SJCRH30 (cell line): Measurements from ENCODE around the gene LMAN1L. TPM values are rescaled to one million over a fixed set of nuclear protein-coding genes. Genes with fewer than 3 reads are reported as not detected.

Experiments used
- DNase-seq, 2 experiments: peaks; one replicate each; pipeline ENCODE4 v3.0.0-alpha.2; 2015 to 2020
- H3K27ac ChIP-seq: fragments of 250-450 bp; sonication (Bioruptor Pico); 2 replicates; pipeline ENCODE4 v1.5.1; 2020; ENCODE audit warnings: mild to moderate bottlenecking, moderate library complexity
- H3K27me3 ChIP-seq: fragments of 250-450 bp; sonication (Bioruptor Pico); 2 replicates; pipeline ENCODE4 v1.5.1; 2020; ENCODE audit warnings: mild to moderate bottlenecking, moderate library complexity
- H3K36me3 ChIP-seq: fragments of 250-450 bp; sonication (Bioruptor Pico); 2 replicates; pipeline ENCODE4 v1.5.1; 2020; ENCODE audit warnings: mild to moderate bottlenecking, moderate library complexity
- H3K4me1 ChIP-seq: fragments of 250-450 bp; sonication (Bioruptor Pico); 2 replicates; pipeline ENCODE4 v1.5.1; 2020; ENCODE audit warnings: mild to moderate bottlenecking, moderate library complexity
- H3K4me3 ChIP-seq: fragments of 250-450 bp; sonication (Bioruptor Pico); 2 replicates; pipeline ENCODE4 v1.5.1; 2020; ENCODE audit warnings: mild to moderate bottlenecking, moderate library complexity
- H3K9me3 ChIP-seq: fragments of 250-450 bp; sonication (Bioruptor Pico); replicated peaks from 2 replicates; pipeline ENCODE4 v1.5.1; 2020; ENCODE audit warnings: mild to moderate bottlenecking, moderate library complexity
- total RNA-seq: library from RNA; depleted of rRNA; stranded (reverse); fragments of >200 nt; shearing (Covaris generic); gene quantifications from 2 replicates; pipeline ENCODE4 v1.2.3, GENCODE V29; 2014

LMAN1L gene
- total RNA-seq, 1 experiment from 2014 or later = not detected

GRCh38 chr15:74839526-74840395 lies 27.1 kb downstream of the LMAN1L start:
- no peaks in the 10 kb centered on the region for H3K36me3 ChIP-seq

GRCh38 chr15:74840851-74841775 lies 28.5 kb downstream of the LMAN1L start:
- Histone ChIP-seq H3K36me3 (no peaks in the 10 kb centered on the region), H3K27me3 (no peaks in the 10 kb centered on the region), H3K27ac (no peak overlapping the region)

More at GRCh38 chr15:74839526-74840395, 27.1 kb downstream of the LMAN1L start:
- Histone ChIP-seq H3K4me3 (no peak overlapping the region), H3K27me3 (no peaks in the 10 kb centered on the region), H3K27ac (no peak overlapping the region), H3K9me3 (no peaks in the 10 kb centered on the region), H3K4me1 (peaks cover 5% of the 10 kb centered on the region; the same call in 1 of the 2 replicates)
- DNase-seq = no peak

GRCh38 chr15:74841891-74842373 lies 29.3 kb downstream of the LMAN1L start:
- Histone ChIP-seq H3K4me3 (peak overlapping the region; percentile 78), H3K4me1 (peaks cover 5% of the 10 kb centered on the region; the same call in 1 of the 2 replicates), H3K27me3 (no peaks in the 10 kb centered on the region), H3K27ac (no peak overlapping the region), H3K9me3 (no peaks in the 10 kb centered on the region), H3K36me3 (no peaks in the 10 kb centered on the region)
- DNase-seq = no peak

More at GRCh38 chr15:74840851-74841775, 28.5 kb downstream of the LMAN1L start:
- DNase-seq = no peak
- Histone ChIP-seq H3K9me3 (no peaks in the 10 kb centered on the region), H3K4me1 (peaks cover 5% of the 10 kb centered on the region; the same call in 1 of the 2 replicates), H3K4me3 (no peak overlapping the region)

GRCh38 chr15:74842581-74843444 lies 30.2 kb downstream of the LMAN1L start, which contains the start of gene ULK3:
Gene ULK3, minus strand, starts transcription at chr15:74843156. Its CDS starts 51 bp downstream, at chr15:74843105.
- H3K4me1 ChIP-seq = peaks cover 5% of the 10 kb centered on the region; the same call in 1 of the 2 replicates
- peak; percentile 92 to 93 for DNase-seq
- H3K27me3 ChIP-seq = no peaks in the 10 kb centered on the region
- H3K9me3 ChIP-seq = no peaks in the 10 kb centered on the region
- peak within 1 kb of the TSS; percentile 78 for H3K4me3 ChIP-seq
- H3K36me3 ChIP-seq = no peaks in the 10 kb centered on the region
- H3K27ac ChIP-seq = peak within 1 kb of the TSS; percentile 80

GRCh38 chr15:74843445-74843828 lies 30.8 kb downstream of the LMAN1L start:
- H3K4me1 ChIP-seq = peaks cover 5% of the 10 kb centered on the region; the same call in 1 of the 2 replicates
- H3K9me3 ChIP-seq = no peaks in the 10 kb centered on the region
- peak overlapping the region; percentile 78 for H3K4me3 ChIP-seq
- H3K36me3 ChIP-seq = peaks cover 3% of the 10 kb centered on the region; the same call in 1 of the 2 replicates
- H3K27ac ChIP-seq = peak overlapping the region; percentile 80
- no peak for DNase-seq
- no peaks in the 10 kb centered on the region for H3K27me3 ChIP-seq

- peaks cover 5% of the 10 kb centered on the region; the same call in 1 of the 2 replicates for H3K4me1 ChIP-seq
- no peaks in the 10 kb centered on the region for H3K27me3 ChIP-seq
- peak overlapping the region; percentile 80 for H3K27ac ChIP-seq
- H3K36me3 ChIP-seq = peaks cover 4% of the 10 kb centered on the region; the same call in 1 of the 2 replicates
- no peaks in the 10 kb centered on the region for H3K9me3 ChIP-seq
- peak overlapping the region; percentile 78 for H3K4me3 ChIP-seq
- DNase-seq = peak in 1 of 2 experiments; percentile 20
Observed at GRCh38 chr15:74843891-74844299, 31.3 kb downstream of the LMAN1L start.

GRCh38 chr15:74844319-74845207 lies 31.9 kb downstream of the LMAN1L start:
- no peaks in the 10 kb centered on the region for H3K27me3 ChIP-seq
- H3K4me3 ChIP-seq = no peak overlapping the region
- no peak for DNase-seq
- H3K36me3 ChIP-seq = peaks cover 9% of the 10 kb centered on the region; the same call in 1 of the 2 replicates
- peaks cover 5% of the 10 kb centered on the region; the same call in 1 of the 2 replicates for H3K4me1 ChIP-seq
- H3K9me3 ChIP-seq = no peaks in the 10 kb centered on the region
- H3K27ac ChIP-seq = no peak overlapping the region

- DNase-seq = no peak
- peaks cover 9% of the 10 kb centered on the region; the same call in 1 of the 2 replicates for H3K36me3 ChIP-seq
- H3K27me3 ChIP-seq = no peaks in the 10 kb centered on the region
- H3K4me3 ChIP-seq = no peak overlapping the region
- no peak overlapping the region for H3K27ac ChIP-seq
- H3K4me1 ChIP-seq = peaks cover 5% of the 10 kb centered on the region; the same call in 1 of the 2 replicates
- H3K9me3 ChIP-seq = no peaks in the 10 kb centered on the region
Observed at GRCh38 chr15:74845208-74845568, 32.6 kb downstream of the LMAN1L start.

- Histone ChIP-seq H3K4me3 (no peak overlapping the region), H3K36me3 (peaks cover 9% of the 10 kb centered on the region; the same call in 1 of the 2 replicates)
Observed at GRCh38 chr15:74845581-74845980, 32.9 kb downstream of the LMAN1L start.

GRCh38 chr15:74847432-74847831 lies 34.8 kb downstream of the LMAN1L start:
- Histone ChIP-seq H3K27ac (no peak overlapping the region), H3K4me1 (peaks cover 5% of the 10 kb centered on the region; the same call in 1 of the 2 replicates), H3K36me3 (peaks cover 9% of the 10 kb centered on the region; the same call in 1 of the 2 replicates), H3K27me3 (no peaks in the 10 kb centered on the region), H3K9me3 (no peaks in the 10 kb centered on the region), H3K4me3 (no peak overlapping the region)
- no peak for DNase-seq

More at GRCh38 chr15:74845581-74845980, 32.9 kb downstream of the LMAN1L start:
- no peak for DNase-seq
- Histone ChIP-seq H3K27ac (no peak overlapping the region), H3K4me1 (peaks cover 5% of the 10 kb centered on the region; the same call in 1 of the 2 replicates), H3K27me3 (no peaks in the 10 kb centered on the region), H3K9me3 (no peaks in the 10 kb centered on the region)

- no peak overlapping the region for H3K4me3 ChIP-seq
- H3K27me3 ChIP-seq = no peaks in the 10 kb centered on the region
- no peaks in the 10 kb centered on the region for H3K9me3 ChIP-seq
- peaks cover 9% of the 10 kb centered on the region; the same call in 1 of the 2 replicates for H3K36me3 ChIP-seq
- no peak overlapping the region for H3K27ac ChIP-seq
- no peaks in the 10 kb centered on the region for H3K4me1 ChIP-seq
- DNase-seq = no peak
Observed at GRCh38 chr15:74850393-74850792, 37.8 kb downstream of the LMAN1L start.

- Histone ChIP-seq H3K4me3 (no peak overlapping the region), H3K9me3 (no peaks in the 10 kb centered on the region), H3K36me3 (peaks cover 9% of the 10 kb centered on the region; the same call in 1 of the 2 replicates), H3K27ac (no peak overlapping the region), H3K27me3 (no peaks in the 10 kb centered on the region), H3K4me1 (no peaks in the 10 kb centered on the region)
- DNase-seq = no peak
Observed at GRCh38 chr15:74851960-74852359, 39.3 kb downstream of the LMAN1L start.
